AG04450 (cell line): ENCODE measurements around the gene TTC21A. TPM values are rescaled to one million over a fixed set of nuclear protein-coding genes. Genes with fewer than 3 reads are reported as not detected.

Experiments
- CTCF ChIA-PET: fragments of 300-600, 350-600 bp; formaldehyde crosslinking; extraction: SDS; loops from one replicate; lab custom pipeline; 2022; ENCODE audit warnings: antibody characterized with exemption, inconsistent platforms; lab: Charles Lee
- POLR2A ChIA-PET: fragments of 350-600 bp; formaldehyde crosslinking; extraction: SDS; loops from one replicate; lab custom pipeline; 2021; ENCODE audit warnings: antibody characterized with exemption, inconsistent platforms; lab: Yijun Ruan, JAX
- DNase-seq: peaks from one replicate; pipeline ENCODE4 v3.0.0-alpha.2; 2011; ENCODE audit warnings: low read depth, low spot score
- H3K27ac ChIP-seq: one replicate; pipeline ENCODE4 v1.5.1; 2012; ENCODE audit warnings: low read depth, low read length, control low read depth
- H3K27me3 ChIP-seq: one replicate; pipeline ENCODE4 v1.6.0; 2012; ENCODE audit warnings: low read length; ENCODE audit not compliant: control insufficient read depth, insufficient read depth
- H3K4me3 ChIP-seq: 2 replicates; pipeline ENCODE4 v1.5.1; 2011; ENCODE audit warnings: mild to moderate bottlenecking, low read depth, low read length, control low read depth
- H3K9me3 ChIP-seq: 2 replicates; pipeline ENCODE4 v1.5.1; 2012; ENCODE audit warnings: low read length; ENCODE audit not compliant: control insufficient read depth, insufficient read depth
- polyA plus RNA-seq: library from polyadenylated mRNA; depleted of rRNA; stranded (reverse); fragments of >200 nt; gene quantifications from 2 replicates; pipeline ENCODE4 v1.2.3, GENCODE V29; 2011; rRNA removed
- small RNA-seq: library from RNA; depleted of rRNA; stranded (forward); fragments of <200 nt; gene quantifications from one replicate; pipeline ENCODE3, GENCODE V24; 2012; ENCODE audit warnings: low read depth; ENCODE audit not compliant: insufficient read length
- TF ChIP-seq, protein P1 (sequence below): IDR thresholded peaks from 2 replicates; pipeline ENCODE4 v1.5.1; 2011; ENCODE audit warnings: low read depth, low read length, control low read depth, inconsistent platforms

The TTC21A gene
- polyA plus RNA-seq, 1 experiment = 1.6 TPM

DNA sequence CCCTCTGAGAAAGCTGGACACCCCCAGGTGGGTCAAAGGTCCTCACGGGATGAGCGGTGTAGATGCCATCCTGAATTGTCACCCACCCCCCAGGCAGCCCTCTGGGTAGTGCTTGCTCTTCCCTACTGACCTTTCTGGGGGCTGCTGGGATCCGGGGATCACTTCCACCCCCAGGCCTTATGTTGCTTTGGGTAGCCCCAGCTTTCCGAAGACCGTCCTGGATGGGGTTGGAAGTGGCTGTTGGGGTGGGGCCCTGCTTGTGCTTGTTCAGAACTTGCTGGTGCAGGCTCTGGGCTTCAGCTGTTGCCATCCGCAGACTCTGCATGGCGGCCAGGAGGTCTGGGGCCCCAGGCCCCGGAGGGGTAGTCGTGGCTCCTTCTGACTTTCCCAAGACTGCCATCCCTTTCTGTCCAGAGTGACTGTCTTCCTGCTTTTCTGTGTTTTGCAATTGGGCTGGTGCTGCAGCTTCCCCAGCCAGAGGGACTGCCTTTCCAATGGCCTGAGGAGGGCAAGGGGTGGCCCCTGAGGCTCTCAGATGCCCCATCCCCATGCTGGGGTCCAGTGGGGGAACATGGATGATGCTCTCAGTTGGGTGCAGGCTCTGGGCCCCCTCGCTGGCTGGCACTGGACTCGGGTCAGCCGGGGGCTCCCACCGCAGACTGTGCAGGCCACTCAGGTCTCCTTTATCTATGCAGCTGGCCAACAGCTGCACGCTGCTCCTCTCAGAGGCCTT, 78.6 kb downstream of the TTC21A start:
- no peaks in the 10 kb centered on the region; the same call in 1 of the 2 replicates for H3K9me3 ChIP-seq
- no peak for DNase-seq
- CTCF ChIA-PET = interaction anchor here (1.2 to 7.0 kb wide), 3 partner anchors 60 to 105 kb away, joined by 4 to 45 read pairs (median 6); no protein-coding TSS in a partner anchor
- no peak overlapping the region for H3K27ac ChIP-seq
- no peak overlapping the region for H3K4me3 ChIP-seq
- TF ChIP-seq, protein P1, sequence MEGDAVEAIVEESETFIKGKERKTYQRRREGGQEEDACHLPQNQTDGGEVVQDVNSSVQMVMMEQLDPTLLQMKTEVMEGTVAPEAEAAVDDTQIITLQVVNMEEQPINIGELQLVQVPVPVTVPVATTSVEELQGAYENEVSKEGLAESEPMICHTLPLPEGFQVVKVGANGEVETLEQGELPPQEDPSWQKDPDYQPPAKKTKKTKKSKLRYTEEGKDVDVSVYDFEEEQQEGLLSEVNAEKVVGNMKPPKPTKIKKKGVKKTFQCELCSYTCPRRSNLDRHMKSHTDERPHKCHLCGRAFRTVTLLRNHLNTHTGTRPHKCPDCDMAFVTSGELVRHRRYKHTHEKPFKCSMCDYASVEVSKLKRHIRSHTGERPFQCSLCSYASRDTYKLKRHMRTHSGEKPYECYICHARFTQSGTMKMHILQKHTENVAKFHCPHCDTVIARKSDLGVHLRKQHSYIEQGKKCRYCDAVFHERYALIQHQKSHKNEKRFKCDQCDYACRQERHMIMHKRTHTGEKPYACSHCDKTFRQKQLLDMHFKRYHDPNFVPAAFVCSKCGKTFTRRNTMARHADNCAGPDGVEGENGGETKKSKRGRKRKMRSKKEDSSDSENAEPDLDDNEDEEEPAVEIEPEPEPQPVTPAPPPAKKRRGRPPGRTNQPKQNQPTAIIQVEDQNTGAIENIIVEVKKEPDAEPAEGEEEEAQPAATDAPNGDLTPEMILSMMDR = no peak
- POLR2A ChIA-PET = no interaction called here
- no peaks in the 10 kb centered on the region for H3K27me3 ChIP-seq

DNA sequence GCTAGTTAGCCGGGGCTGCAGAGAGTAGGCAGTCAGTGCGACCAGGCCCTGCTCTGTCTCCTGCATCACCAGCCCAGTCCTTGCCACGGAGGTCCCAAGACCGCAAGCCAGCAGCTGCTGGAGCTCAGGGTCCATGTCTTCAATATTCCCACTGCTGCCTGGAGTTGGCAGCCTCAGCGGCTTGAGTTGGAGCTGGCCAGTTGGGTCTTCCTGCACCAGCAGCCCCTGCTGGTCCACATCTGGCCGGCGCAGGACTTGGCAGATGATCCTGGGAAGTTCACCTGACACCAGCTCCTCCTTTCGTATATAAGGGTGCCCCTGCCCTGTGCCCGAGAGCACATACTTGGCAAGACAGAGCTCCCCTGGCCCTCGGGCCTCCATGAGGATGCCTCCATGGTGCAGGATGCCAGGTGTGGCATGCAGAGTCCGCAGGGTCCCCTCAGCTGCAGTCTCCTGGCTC, 79.2 kb downstream of the TTC21A start:
- ChIA-PET POLR2A (no interaction called here), CTCF (interaction anchor here (1.2 to 11.7 kb wide), 4 partner anchors 60 to 105 kb away, joined by 4 to 269 read pairs (median 26); no protein-coding TSS in a partner anchor)
- H3K27ac ChIP-seq = no peak overlapping the region
- H3K27me3 ChIP-seq = no peaks in the 10 kb centered on the region
- no peak overlapping the region for H3K4me3 ChIP-seq
- no peak for DNase-seq
- no peaks in the 10 kb centered on the region; the same call in 1 of the 2 replicates for H3K9me3 ChIP-seq
- TF ChIP-seq, protein P1 = no peak

DNA sequence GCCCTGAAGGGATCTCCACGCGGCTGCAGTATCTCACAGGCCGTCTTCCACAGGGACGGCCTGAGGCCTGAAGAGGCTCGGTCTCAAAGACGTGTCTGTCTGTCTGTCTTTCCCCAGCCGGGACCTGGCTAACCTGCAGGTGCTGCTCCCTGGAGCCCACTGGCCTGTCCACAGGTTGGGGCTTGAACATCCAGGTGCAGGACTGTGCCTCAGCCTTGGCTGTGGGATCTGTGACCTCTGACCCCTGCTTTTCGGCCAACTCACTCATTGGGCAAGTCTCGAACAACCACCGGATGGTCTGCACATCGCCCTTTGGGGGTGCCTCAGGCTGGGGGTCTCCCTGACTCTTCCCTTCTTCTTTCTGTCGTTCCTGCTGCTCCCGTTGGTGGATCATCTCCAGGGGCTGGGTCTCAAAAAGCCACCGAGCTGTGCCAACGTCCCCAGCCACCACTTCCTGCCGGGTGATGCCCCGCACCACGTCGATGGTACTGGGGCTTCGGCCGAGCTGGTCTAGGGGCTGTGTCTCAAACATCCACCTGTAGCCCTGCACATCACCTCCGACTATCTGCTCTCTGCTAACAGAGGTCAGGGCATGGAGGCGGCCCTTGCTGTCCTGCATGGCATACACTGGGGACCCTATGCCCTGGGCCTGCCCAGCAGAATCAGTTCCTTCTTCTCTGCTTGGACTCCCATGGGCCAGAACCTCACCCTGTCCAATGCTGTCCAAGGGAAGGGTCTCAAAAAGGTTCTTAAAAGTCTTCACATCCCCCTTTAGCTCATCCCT, 80.1 kb downstream of the TTC21A start:
- ChIA-PET CTCF (interaction anchor here (7.0 to 11.7 kb wide), 2 partner anchors 61 to 102 kb away, joined by 45 to 269 read pairs; no protein-coding TSS in a partner anchor), POLR2A (no interaction called here)
- no peaks in the 10 kb centered on the region; the same call in 1 of the 2 replicates for H3K9me3 ChIP-seq
- TF ChIP-seq, protein P1 = no peak
- H3K27ac ChIP-seq = no peak overlapping the region
- no peak for DNase-seq
- no peaks in the 10 kb centered on the region for H3K27me3 ChIP-seq
- no peak overlapping the region for H3K4me3 ChIP-seq

Small RNA genes within 50 kb of the gene (small RNA-seq; reads per million reads assigned to genes)
- gene RF00017 = not detected

Other genes with a start within 250 kb of the TTC21A start
- gene SCN11A, start 55.7 kb upstream of the TTC21A start, polyA plus RNA-seq = 0.05 TPM in 2 replicates
- 35.0 and 42.1 TPM in 2 replicates for gene WDR48, start 55.7 kb upstream of the TTC21A start, polyA plus RNA-seq
- gene GORASP1, start 53 bp upstream of the TTC21A start, polyA plus RNA-seq = 43.7 and 47.6 TPM in 2 replicates
- gene CSRNP1, start 45.9 kb downstream of the TTC21A start, polyA plus RNA-seq = 5.9 and 6.8 TPM in 2 replicates
- gene XIRP1, start 84.9 kb downstream of the TTC21A start, polyA plus RNA-seq = 0.02 TPM in 1 of 2 replicates, not detected in the other
- not detected in 2 replicates for gene CX3CR1, start 172.4 kb downstream of the TTC21A start, polyA plus RNA-seq
- gene CCR8, start 222.0 kb downstream of the TTC21A start, polyA plus RNA-seq = not detected in 2 replicates